ENCODE results near the gene FBXW8. TPM values are rescaled to one million over a fixed set of nuclear protein-coding genes. Genes with fewer than 3 reads are reported as not detected.

Gene FBXW8
- total RNA-seq, 1 donor from 2014 or later: 14.4 TPM

DNA sequence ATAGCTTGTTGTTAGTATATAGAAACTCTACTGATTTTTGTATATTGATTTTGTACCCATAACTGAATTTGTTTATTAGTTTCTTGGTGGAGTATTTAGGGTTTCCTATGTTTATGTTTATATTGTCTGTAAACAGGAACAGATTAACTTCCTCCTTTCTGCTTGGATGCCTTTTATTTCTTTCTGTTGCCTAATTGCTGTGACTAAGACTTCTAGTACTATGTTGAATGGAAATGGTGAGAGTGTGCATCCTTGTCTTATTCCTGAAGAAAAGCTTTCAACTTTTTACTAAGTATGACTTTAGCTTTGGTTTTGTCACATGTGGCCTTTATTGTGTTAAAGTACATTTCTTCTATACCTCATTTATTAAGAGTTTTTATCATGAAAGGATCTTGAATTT, 20.9 kb downstream of the FBXW8 start:
- TF ChIP-seq, protein P1, sequence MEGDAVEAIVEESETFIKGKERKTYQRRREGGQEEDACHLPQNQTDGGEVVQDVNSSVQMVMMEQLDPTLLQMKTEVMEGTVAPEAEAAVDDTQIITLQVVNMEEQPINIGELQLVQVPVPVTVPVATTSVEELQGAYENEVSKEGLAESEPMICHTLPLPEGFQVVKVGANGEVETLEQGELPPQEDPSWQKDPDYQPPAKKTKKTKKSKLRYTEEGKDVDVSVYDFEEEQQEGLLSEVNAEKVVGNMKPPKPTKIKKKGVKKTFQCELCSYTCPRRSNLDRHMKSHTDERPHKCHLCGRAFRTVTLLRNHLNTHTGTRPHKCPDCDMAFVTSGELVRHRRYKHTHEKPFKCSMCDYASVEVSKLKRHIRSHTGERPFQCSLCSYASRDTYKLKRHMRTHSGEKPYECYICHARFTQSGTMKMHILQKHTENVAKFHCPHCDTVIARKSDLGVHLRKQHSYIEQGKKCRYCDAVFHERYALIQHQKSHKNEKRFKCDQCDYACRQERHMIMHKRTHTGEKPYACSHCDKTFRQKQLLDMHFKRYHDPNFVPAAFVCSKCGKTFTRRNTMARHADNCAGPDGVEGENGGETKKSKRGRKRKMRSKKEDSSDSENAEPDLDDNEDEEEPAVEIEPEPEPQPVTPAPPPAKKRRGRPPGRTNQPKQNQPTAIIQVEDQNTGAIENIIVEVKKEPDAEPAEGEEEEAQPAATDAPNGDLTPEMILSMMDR (conservative IDR thresholded peaks at IDR 0.05; ENCODE audit: low read depth, low read length): no peak
- no peak overlapping the region for H3K4me3 ChIP-seq (ENCODE audit: low read depth, low read length)
- DNase-seq (ENCODE audit: low read depth): no peak

DNA sequence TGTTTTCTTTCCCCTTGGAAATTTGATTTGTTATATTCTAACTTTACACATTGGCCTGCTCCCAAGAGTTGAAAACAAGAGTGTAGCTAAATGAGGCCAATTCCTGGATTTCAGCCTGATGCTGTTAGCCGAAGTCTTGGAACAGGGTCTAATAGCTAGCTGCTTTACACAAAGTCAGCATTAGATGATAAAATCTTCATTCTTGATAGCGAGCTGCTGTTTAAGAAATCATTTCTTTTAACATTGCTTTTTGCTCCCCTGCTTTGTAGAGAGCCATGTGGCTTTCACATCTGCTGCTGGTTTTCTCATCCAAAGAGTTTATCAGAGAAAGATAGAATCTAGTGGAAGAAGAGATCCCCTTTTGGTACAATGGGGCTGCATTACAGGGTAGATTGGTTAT, 22.3 kb downstream of the FBXW8 start:
- no peak overlapping the region for H3K4me3 ChIP-seq (ENCODE audit: low read depth, low read length)
- TF ChIP-seq, protein P1 (conservative IDR thresholded peaks at IDR 0.05; ENCODE audit: low read depth, low read length): no peak
- no peak for DNase-seq (ENCODE audit: low read depth)

DNA sequence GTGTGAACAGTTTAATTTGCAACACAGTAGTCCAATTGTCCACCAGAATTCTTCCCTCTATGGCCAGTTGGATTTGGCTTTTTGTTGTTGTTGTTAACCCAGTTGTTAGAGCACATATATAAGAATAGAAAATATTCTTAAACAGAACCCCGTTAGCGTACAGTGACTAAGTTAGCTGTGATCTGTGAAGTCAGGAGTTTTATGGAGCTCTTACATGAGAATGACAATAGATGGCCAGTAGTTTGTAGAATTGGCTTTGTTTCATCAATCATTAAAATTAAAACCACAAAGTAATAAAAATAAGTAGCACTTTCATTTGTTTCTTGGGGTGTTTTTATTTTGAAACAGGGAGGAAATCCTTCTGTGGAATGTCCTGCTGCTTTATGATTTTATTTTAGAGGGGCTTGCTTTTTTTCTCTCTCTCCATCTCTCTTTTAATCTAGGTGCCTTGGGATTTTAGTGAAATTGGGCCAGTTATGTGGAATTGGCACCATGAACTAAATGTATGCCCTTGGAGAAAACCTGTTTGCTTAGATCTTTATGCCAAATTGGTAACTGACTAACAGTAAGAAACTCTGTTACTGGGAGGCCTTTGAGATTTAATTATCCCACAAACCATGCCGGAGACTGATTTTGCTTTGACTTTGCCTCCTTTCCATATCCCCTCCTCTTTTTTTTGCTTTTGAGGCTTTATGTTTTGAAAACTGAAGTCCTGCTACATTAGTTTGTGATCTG, 22.9 kb downstream of the FBXW8 start:
- DNase-seq (ENCODE audit: low read depth): no peak
- no peak overlapping the region for H3K4me3 ChIP-seq (ENCODE audit: low read depth, low read length)
- TF ChIP-seq, protein P1 (conservative IDR thresholded peaks at IDR 0.05; ENCODE audit: low read depth, low read length): no peak

DNA sequence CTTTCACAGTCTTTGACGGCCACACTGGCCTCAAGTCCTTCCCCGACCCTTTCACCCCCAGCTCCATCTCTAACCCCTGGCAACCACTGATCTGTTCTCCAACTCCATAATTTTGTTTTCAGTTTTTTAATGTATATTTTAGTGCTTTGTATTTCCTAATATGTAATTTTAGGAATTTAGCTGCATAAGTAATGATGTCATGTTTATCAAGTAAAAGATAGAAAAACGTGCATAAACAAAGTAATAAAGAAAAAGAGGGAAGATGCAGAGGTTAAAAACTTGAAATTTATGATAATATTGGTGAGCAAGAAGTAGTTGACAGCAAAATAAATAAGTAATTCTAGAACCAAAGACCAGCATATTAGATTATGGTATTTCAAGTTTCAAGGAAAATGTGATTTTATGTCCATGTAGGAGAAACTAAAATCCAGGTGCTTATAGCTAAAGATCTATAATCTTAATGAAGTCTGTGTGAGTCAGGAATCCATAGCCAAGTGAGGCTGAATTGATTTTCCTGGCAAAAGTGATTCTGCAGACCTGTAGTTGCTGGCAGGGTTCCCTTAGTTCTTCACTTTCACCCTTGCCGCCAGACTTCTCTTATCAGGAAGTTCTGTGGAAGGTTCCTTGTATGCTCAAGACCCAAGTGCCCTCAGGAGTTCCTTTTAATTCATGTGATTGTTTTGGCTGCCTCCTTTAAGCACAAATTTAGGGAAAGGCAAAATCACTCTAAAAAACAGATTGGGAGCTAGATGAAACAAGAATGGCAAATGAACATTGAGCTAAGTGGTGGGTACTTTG, 24.4 kb downstream of the FBXW8 start:
- H3K4me3 ChIP-seq (ENCODE audit: low read depth, low read length): no peak overlapping the region
- DNase-seq (ENCODE audit: low read depth): no peak
- TF ChIP-seq, protein P1 (conservative IDR thresholded peaks at IDR 0.05; ENCODE audit: low read depth, low read length): no peak

DNA sequence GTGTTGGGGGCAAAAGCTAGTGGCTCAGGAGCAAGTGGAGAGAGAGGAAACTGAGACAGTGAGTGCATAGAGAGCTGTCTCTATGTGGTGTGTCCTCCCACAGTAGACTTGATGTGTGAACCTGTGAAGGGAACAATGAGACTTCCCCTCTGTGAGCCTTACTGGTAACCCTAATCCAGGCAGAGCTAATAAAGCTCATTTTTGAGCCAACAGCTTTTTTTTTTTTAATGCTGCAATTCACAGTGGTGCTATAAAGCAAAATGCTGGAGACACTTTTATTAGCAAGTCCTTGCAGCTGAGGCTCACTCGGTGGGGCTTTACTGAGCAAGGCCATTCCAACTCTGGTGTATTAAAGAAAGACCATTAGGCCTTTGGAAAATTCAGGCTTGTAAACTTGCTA, 26.9 kb downstream of the FBXW8 start:
- TF ChIP-seq, protein P1 (conservative IDR thresholded peaks at IDR 0.05; ENCODE audit: low read depth, low read length): no peak
- no peak overlapping the region for H3K4me3 ChIP-seq (ENCODE audit: low read depth, low read length)
- DNase-seq (ENCODE audit: low read depth): no peak

DNA sequence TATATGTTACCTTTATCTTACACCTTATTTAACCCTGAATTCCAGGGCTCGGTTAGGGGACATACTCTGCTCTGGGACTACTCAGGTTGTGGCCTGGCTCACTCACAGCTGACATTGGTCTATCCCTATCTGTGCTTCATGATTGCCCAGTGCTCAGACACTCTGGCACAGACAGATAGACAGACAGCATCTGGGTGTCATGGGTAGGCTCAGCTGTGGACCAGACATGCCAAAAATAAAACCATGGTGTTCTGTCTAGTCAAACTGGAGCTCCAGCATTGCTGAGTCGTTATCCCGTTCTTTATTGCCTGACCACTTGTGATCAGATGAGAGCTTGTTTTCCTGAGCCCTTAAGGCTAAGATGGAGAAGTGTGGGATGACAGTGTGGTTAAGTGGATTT, 29.0 kb downstream of the FBXW8 start:
- TF ChIP-seq, protein P1 (conservative IDR thresholded peaks at IDR 0.05; ENCODE audit: low read depth, low read length): no peak
- H3K4me3 ChIP-seq (ENCODE audit: low read depth, low read length): no peak overlapping the region
- no peak for DNase-seq (ENCODE audit: low read depth)
